WTC11 (cell line): ENCODE data around the gene LCN15. TPM values are rescaled to one million over a fixed set of nuclear protein-coding genes. Genes with fewer than 3 reads are reported as not detected.

Source experiments
- ATAC-seq: fragments of 200-7000 bp; cut with Tn5 transposase; 2 replicates; pipeline ENCODE4 v1.10.0; 2021; ENCODE audit warnings: mild to moderate bottlenecking, moderate library complexity
- CTCF ChIA-PET: fragments of 300-600 bp; sonication (Branson Sonifier 250); formaldehyde crosslinking; loops from one replicate; lab custom pipeline; 2021; ENCODE audit warnings: antibody characterized with exemption; lab: Charles Lee
- POLR2A ChIA-PET: fragments of 350-600 bp; sonication (Branson Sonifier 250); formaldehyde crosslinking; loops from one replicate; lab custom pipeline; 2021; ENCODE audit warnings: antibody characterized with exemption; lab: Charles Lee
- DNase-seq: peaks from one replicate; pipeline ENCODE4 v3.0.0; 2021; ENCODE audit warnings: low spot score
- H3K27ac Mint-ChIP-seq: 2 replicates; pipeline ENCODE4 v1.8.0; 2021; ENCODE audit warnings: mixed read lengths
- H3K27me3 Mint-ChIP-seq: 2 replicates; pipeline ENCODE4 v1.8.0; 2021; ENCODE audit warnings: low read depth, mild to moderate bottlenecking, moderate library complexity, mixed read lengths
- H3K36me3 Mint-ChIP-seq: 2 replicates; pipeline ENCODE4 v1.8.0; 2021; ENCODE audit warnings: mixed read lengths
- H3K4me1 Mint-ChIP-seq: 2 replicates; pipeline ENCODE4 v1.8.0; 2022; ENCODE audit warnings: mixed read lengths
- H3K4me3 Mint-ChIP-seq: 2 replicates; pipeline ENCODE4 v1.8.0; 2021; ENCODE audit warnings: mild to moderate bottlenecking, moderate library complexity, mixed read lengths
- H3K9me3 Mint-ChIP-seq: 2 replicates; pipeline ENCODE4 v1.8.0; 2021; ENCODE audit warnings: mixed read lengths
- ELF4 ChIP-seq: sonication (generic); formaldehyde crosslinking; IDR thresholded peaks from 2 replicates; pipeline ENCODE4 v1.8.1; 2022; ENCODE audit warnings: low read depth, mild to moderate bottlenecking, moderate library complexity, missing genetic modification reagents
- IRF2 ChIP-seq: sonication (generic); formaldehyde crosslinking; IDR thresholded peaks from 2 replicates; pipeline ENCODE4 v1.8.0; 2022; ENCODE audit warnings: low read depth, missing genetic modification reagents, borderline replicate concordance
- KAT7 ChIP-seq: sonication (generic); formaldehyde crosslinking; IDR thresholded peaks from 2 replicates; pipeline ENCODE4 v1.8.1; 2023; ENCODE audit warnings: missing genetic modification reagents, mild to moderate bottlenecking, borderline replicate concordance
- NFYB ChIP-seq: sonication (generic); formaldehyde crosslinking; conservative IDR thresholded peaks from 2 replicates; pipeline ENCODE4 v1.8.0; 2022; ENCODE audit warnings: low read depth, missing genetic modification reagents
- NR2C2 ChIP-seq: sonication (generic); formaldehyde crosslinking; IDR thresholded peaks from 2 replicates; pipeline ENCODE4 v1.8.0; 2022; ENCODE audit warnings: mild to moderate bottlenecking, missing genetic modification reagents
- OVOL2 ChIP-seq: fragments of 250-450 bp; sonication (Bioruptor Pico); IDR thresholded peaks from 2 replicates; pipeline ENCODE4 v1.9.0; 2021; ENCODE audit warnings: mild to moderate bottlenecking, borderline replicate concordance
- PRRX2 ChIP-seq: fragments of 250-450 bp; sonication (Bioruptor Pico); IDR thresholded peaks from 2 replicates; pipeline ENCODE4 v1.8.0; 2021; ENCODE audit warnings: mild to moderate bottlenecking
- TEAD1 ChIP-seq: sonication (generic); formaldehyde crosslinking; IDR thresholded peaks from 2 replicates; pipeline ENCODE4 v1.8.0; 2022; ENCODE audit warnings: mild to moderate bottlenecking, missing genetic modification reagents
- TP53 ChIP-seq: sonication (generic); formaldehyde crosslinking; IDR thresholded peaks from 2 replicates; pipeline ENCODE4 v1.8.1; 2023; ENCODE audit warnings: mild to moderate bottlenecking, missing genetic modification reagents
- ZNF219 ChIP-seq: sonication (generic); formaldehyde crosslinking; IDR thresholded peaks from 2 replicates; pipeline ENCODE4 v1.8.0; 2023; ENCODE audit warnings: missing genetic modification reagents, mild to moderate bottlenecking, borderline replicate concordance
- ZNF317 ChIP-seq: sonication (generic); formaldehyde crosslinking; IDR thresholded peaks from 2 replicates; pipeline ENCODE4 v1.8.1; 2023; ENCODE audit warnings: low read depth, mild to moderate bottlenecking, moderate library complexity, missing genetic modification reagents, borderline replicate concordance
- ZNF671 ChIP-seq: fragments of 250-450 bp; sonication (Bioruptor Pico); IDR thresholded peaks from 2 replicates; pipeline ENCODE4 v1.8.0; 2021; ENCODE audit warnings: mild to moderate bottlenecking
- total RNA-seq: library from RNA; stranded (reverse); gene quantifications from 3 replicates; pipeline ENCODE4 v1.2.3, GENCODE V29; 2021
- TF ChIP-seq, protein P1 (sequence below): sonication (generic); formaldehyde crosslinking; IDR thresholded peaks from 2 replicates; pipeline ENCODE4 v1.8.1; 2022; ENCODE audit warnings: low read depth, missing genetic modification reagents, borderline replicate concordance
- TF ChIP-seq, protein P2 (sequence below): sonication (generic); formaldehyde crosslinking; IDR thresholded peaks from 2 replicates; pipeline ENCODE4 v1.8.1; 2022; ENCODE audit warnings: low read depth, mild to moderate bottlenecking, moderate library complexity, missing genetic modification reagents, borderline replicate concordance
- TF ChIP-seq, protein P3 (sequence below): sonication (generic); formaldehyde crosslinking; IDR thresholded peaks from 2 replicates; pipeline ENCODE4 v1.8.1; 2023; ENCODE audit warnings: mild to moderate bottlenecking, missing genetic modification reagents
- TF ChIP-seq, protein P4 (sequence below): sonication (generic); formaldehyde crosslinking; IDR thresholded peaks from 2 replicates; pipeline ENCODE4 v1.8.1; 2023; ENCODE audit warnings: mild to moderate bottlenecking, moderate library complexity, missing genetic modification reagents
- TF ChIP-seq, protein P5 (sequence below): sonication (generic); formaldehyde crosslinking; IDR thresholded peaks from 2 replicates; pipeline ENCODE4 v1.8.0; 2022; ENCODE audit warnings: mild to moderate bottlenecking, missing genetic modification reagents
- TF ChIP-seq, protein P6 (sequence below): fragments of 250-450 bp; sonication (Bioruptor Pico); IDR thresholded peaks from 2 replicates; pipeline ENCODE4 v1.9.0; 2021; ENCODE audit warnings: mild to moderate bottlenecking
- TF ChIP-seq, protein P7 (sequence below): sonication (generic); formaldehyde crosslinking; IDR thresholded peaks from 2 replicates; pipeline ENCODE4 v1.8.1; 2022; ENCODE audit warnings: mild to moderate bottlenecking, missing genetic modification reagents, moderate library complexity, borderline replicate concordance
- TF ChIP-seq, protein P8 (sequence below): sonication (generic); formaldehyde crosslinking; IDR thresholded peaks from 2 replicates; pipeline ENCODE4 v1.8.1; 2023; ENCODE audit warnings: mild to moderate bottlenecking, missing genetic modification reagents
- TF ChIP-seq, protein P9 (sequence below): fragments of 250-450 bp; sonication (Bioruptor Pico); IDR thresholded peaks from 2 replicates; pipeline ENCODE4 v1.8.0; 2021; ENCODE audit warnings: mild to moderate bottlenecking
- TF ChIP-seq, protein P10 (sequence below): sonication (generic); formaldehyde crosslinking; IDR thresholded peaks from 2 replicates; pipeline ENCODE4 v1.8.0; 2022; ENCODE audit warnings: mild to moderate bottlenecking, missing genetic modification reagents

The LCN15 gene
- total RNA-seq, 1 experiment from 2014 or later = 0.52 TPM

DNA sequence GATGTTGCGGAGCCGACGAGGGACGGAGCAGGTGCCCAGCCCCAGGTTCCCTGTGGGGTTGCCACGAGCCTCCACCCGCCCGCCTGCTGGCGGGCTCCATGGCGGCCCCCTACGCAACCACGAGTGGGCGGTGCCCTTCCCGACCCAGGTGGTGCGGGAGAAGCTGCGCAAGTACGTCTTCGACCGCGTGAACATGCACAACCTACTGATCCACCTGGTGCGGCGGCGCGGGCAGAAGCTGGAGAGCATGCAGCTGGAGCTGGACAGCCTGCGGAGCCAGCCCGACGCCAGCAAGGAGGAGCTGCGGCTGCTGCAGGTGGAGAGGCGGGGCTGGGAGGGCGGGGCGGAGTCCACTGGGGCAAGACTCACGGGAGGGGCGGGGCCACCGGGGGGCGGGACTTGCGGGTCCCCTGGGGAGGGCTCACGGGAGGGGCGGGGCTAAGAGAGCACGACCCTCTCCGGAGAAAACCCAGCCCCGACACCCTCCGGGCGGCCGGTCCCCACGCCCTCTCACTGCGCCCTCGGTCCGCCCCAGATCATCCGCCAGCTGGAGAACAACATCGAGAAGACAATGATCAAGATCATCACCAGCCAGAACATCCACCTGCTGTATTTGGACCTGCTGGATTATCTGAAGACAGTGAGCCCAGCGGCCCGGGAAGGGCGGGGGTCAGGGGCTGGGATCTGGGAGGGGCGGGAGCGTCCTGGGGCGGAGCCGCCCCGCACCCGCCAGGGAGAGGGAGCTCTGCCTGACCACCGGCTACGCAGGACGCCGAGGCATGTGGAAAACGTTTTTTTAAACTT is 35.7 kb upstream of the LCN15 start:
- H3K27me3 Mint-ChIP-seq = peaks cover 58% of the 10 kb centered on the region
- ChIA-PET POLR2A (interaction anchor here (0.6 to 1.7 kb wide), 6 partner anchors 20 to 267 kb away, joined by 3 to 14 read pairs (median 4); no protein-coding TSS in a partner anchor), CTCF (interaction anchor here (0.5 to 3.6 kb wide), 34 partner anchors 9 to 659 kb away, joined by 3 to 28 read pairs (median 6); partner anchors contain the start of genes ABCA2, AJM1, LCN8 and MAN1B1)
- H3K4me1 Mint-ChIP-seq = peaks cover 17% of the 10 kb centered on the region
- H3K27ac Mint-ChIP-seq = peak overlapping the region; percentile 97
- no peaks in the 10 kb centered on the region for H3K9me3 Mint-ChIP-seq
- ATAC-seq = peak; percentile 54
- DNase-seq = peak; percentile 92
- peak overlapping the region; percentile 90 for H3K4me3 Mint-ChIP-seq
- no peaks in the 10 kb centered on the region for H3K36me3 Mint-ChIP-seq
- no peak for TF ChIP-seq PRRX2 (CRISPR knock-in tag)
- TF ChIP-seq ELF4 (CRISPR knock-in tag) = no peak
- TF ChIP-seq, protein P1, sequence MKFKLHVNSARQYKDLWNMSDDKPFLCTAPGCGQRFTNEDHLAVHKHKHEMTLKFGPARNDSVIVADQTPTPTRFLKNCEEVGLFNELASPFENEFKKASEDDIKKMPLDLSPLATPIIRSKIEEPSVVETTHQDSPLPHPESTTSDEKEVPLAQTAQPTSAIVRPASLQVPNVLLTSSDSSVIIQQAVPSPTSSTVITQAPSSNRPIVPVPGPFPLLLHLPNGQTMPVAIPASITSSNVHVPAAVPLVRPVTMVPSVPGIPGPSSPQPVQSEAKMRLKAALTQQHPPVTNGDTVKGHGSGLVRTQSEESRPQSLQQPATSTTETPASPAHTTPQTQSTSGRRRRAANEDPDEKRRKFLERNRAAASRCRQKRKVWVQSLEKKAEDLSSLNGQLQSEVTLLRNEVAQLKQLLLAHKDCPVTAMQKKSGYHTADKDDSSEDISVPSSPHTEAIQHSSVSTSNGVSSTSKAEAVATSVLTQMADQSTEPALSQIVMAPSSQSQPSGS = no peak
- no peak for TF ChIP-seq TEAD1
- TF ChIP-seq, protein P2, sequence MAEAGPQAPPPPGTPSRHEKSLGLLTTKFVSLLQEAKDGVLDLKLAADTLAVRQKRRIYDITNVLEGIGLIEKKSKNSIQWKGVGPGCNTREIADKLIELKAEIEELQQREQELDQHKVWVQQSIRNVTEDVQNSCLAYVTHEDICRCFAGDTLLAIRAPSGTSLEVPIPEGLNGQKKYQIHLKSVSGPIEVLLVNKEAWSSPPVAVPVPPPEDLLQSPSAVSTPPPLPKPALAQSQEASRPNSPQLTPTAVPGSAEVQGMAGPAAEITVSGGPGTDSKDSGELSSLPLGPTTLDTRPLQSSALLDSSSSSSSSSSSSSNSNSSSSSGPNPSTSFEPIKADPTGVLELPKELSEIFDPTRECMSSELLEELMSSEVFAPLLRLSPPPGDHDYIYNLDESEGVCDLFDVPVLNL (CRISPR knock-in tag) = no peak
- TF ChIP-seq ZNF317 (CRISPR knock-in tag) = no peak
- TF ChIP-seq TP53 = no peak
- TF ChIP-seq NFYB (CRISPR knock-in tag) = no peak
- TF ChIP-seq, protein P3, sequence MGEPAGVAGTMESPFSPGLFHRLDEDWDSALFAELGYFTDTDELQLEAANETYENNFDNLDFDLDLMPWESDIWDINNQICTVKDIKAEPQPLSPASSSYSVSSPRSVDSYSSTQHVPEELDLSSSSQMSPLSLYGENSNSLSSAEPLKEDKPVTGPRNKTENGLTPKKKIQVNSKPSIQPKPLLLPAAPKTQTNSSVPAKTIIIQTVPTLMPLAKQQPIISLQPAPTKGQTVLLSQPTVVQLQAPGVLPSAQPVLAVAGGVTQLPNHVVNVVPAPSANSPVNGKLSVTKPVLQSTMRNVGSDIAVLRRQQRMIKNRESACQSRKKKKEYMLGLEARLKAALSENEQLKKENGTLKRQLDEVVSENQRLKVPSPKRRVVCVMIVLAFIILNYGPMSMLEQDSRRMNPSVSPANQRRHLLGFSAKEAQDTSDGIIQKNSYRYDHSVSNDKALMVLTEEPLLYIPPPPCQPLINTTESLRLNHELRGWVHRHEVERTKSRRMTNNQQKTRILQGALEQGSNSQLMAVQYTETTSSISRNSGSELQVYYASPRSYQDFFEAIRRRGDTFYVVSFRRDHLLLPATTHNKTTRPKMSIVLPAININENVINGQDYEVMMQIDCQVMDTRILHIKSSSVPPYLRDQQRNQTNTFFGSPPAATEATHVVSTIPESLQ = no peak
- TF ChIP-seq KAT7 (CRISPR knock-in tag) = no peak
- no peak for TF ChIP-seq NR2C2 (CRISPR knock-in tag)
- TF ChIP-seq, protein P4, sequence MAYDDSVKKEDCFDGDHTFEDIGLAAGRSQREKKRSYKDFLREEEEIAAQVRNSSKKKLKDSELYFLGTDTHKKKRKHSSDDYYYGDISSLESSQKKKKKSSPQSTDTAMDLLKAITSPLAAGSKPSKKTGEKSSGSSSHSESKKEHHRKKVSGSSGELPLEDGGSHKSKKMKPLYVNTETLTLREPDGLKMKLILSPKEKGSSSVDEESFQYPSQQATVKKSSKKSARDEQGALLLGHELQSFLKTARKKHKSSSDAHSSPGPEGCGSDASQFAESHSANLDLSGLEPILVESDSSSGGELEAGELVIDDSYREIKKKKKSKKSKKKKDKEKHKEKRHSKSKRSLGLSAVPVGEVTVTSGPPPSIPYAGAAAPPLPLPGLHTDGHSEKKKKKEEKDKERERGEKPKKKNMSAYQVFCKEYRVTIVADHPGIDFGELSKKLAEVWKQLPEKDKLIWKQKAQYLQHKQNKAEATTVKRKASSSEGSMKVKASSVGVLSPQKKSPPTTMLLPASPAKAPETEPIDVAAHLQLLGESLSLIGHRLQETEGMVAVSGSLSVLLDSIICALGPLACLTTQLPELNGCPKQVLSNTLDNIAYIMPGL (CRISPR knock-in tag) = 0 out of 2 replicates have a peak, but pooled peaks have one; percentile 10
- TF ChIP-seq, protein P5, sequence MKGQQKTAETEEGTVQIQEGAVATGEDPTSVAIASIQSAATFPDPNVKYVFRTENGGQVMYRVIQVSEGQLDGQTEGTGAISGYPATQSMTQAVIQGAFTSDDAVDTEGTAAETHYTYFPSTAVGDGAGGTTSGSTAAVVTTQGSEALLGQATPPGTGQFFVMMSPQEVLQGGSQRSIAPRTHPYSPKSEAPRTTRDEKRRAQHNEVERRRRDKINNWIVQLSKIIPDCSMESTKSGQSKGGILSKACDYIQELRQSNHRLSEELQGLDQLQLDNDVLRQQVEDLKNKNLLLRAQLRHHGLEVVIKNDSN (CRISPR knock-in tag) = no peak
- TF ChIP-seq, protein P6, sequence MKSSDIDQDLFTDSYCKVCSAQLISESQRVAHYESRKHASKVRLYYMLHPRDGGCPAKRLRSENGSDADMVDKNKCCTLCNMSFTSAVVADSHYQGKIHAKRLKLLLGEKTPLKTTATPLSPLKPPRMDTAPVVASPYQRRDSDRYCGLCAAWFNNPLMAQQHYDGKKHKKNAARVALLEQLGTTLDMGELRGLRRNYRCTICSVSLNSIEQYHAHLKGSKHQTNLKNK (CRISPR knock-in tag) = no peak
- TF ChIP-seq, protein P7, sequence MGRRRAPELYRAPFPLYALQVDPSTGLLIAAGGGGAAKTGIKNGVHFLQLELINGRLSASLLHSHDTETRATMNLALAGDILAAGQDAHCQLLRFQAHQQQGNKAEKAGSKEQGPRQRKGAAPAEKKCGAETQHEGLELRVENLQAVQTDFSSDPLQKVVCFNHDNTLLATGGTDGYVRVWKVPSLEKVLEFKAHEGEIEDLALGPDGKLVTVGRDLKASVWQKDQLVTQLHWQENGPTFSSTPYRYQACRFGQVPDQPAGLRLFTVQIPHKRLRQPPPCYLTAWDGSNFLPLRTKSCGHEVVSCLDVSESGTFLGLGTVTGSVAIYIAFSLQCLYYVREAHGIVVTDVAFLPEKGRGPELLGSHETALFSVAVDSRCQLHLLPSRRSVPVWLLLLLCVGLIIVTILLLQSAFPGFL (CRISPR knock-in tag) = no peak
- no peak for TF ChIP-seq IRF2
- TF ChIP-seq, protein P8, sequence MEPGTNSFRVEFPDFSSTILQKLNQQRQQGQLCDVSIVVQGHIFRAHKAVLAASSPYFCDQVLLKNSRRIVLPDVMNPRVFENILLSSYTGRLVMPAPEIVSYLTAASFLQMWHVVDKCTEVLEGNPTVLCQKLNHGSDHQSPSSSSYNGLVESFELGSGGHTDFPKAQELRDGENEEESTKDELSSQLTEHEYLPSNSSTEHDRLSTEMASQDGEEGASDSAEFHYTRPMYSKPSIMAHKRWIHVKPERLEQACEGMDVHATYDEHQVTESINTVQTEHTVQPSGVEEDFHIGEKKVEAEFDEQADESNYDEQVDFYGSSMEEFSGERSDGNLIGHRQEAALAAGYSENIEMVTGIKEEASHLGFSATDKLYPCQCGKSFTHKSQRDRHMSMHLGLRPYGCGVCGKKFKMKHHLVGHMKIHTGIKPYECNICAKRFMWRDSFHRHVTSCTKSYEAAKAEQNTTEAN (CRISPR knock-in tag) = no peak
- TF ChIP-seq, protein P9, sequence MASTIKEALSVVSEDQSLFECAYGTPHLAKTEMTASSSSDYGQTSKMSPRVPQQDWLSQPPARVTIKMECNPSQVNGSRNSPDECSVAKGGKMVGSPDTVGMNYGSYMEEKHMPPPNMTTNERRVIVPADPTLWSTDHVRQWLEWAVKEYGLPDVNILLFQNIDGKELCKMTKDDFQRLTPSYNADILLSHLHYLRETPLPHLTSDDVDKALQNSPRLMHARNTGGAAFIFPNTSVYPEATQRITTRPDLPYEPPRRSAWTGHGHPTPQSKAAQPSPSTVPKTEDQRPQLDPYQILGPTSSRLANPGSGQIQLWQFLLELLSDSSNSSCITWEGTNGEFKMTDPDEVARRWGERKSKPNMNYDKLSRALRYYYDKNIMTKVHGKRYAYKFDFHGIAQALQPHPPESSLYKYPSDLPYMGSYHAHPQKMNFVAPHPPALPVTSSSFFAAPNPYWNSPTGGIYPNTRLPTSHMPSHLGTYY (CRISPR knock-in tag) = no peak
- no peak for TF ChIP-seq OVOL2
- TF ChIP-seq ZNF671 (CRISPR knock-in tag) = no peak
- TF ChIP-seq, protein P10, sequence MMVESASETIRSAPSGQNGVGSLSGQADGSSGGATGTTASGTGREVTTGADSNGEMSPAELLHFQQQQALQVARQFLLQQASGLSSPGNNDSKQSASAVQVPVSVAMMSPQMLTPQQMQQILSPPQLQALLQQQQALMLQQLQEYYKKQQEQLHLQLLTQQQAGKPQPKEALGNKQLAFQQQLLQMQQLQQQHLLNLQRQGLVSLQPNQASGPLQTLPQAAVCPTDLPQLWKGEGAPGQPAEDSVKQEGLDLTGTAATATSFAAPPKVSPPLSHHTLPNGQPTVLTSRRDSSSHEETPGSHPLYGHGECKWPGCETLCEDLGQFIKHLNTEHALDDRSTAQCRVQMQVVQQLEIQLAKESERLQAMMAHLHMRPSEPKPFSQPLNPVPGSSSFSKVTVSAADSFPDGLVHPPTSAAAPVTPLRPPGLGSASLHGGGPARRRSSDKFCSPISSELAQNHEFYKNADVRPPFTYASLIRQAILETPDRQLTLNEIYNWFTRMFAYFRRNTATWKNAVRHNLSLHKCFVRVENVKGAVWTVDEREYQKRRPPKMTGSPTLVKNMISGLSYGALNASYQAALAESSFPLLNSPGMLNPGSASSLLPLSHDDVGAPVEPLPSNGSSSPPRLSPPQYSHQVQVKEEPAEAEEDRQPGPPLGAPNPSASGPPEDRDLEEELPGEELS (CRISPR knock-in tag) = peak; percentile 68; the same call in 1 of the 2 replicates
- no peak for TF ChIP-seq ZNF219 (CRISPR knock-in tag)
